NCI-H146 treated with DMSO at 0.1 percent for 48 hours (cell line): ENCODE results near the gene UFD1.

ENCODE experiments used
- DNase-seq: peaks from one replicate; lab custom pipeline; 2025; ENCODE audit not compliant: unreplicated experiment; lab: John Stamatoyannopoulos, UW

Gene UFD1

DNA sequence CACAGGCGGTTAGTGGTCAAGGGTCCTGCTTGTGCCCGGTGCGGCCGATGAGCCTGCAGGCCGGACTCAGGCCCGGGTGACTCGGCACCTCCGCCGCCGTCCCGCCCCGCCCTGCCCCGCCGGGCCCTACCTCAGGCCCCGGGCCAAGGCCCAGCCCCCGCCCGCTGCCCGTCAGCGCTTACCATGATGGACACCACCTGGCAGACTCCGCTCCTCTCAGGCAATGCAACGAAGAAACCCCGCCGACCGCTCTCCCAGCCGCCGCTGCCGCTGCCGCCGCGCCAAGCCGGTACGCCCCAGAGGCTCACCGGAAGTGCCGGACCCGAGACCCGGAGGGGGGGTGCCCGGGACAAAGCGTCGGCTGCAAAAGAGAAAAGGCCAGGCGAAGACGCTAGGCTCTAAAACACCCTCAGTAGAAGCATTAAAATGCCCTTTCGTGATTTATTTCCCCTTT, at the start of gene UFD1:
Gene UFD1, minus strand, starts transcription at position 293 of the 454 bp plus-strand sequence. Its CDS starts 108 bp downstream, at position 185.
- DNase-seq, result peak; percentile 78

DNA sequence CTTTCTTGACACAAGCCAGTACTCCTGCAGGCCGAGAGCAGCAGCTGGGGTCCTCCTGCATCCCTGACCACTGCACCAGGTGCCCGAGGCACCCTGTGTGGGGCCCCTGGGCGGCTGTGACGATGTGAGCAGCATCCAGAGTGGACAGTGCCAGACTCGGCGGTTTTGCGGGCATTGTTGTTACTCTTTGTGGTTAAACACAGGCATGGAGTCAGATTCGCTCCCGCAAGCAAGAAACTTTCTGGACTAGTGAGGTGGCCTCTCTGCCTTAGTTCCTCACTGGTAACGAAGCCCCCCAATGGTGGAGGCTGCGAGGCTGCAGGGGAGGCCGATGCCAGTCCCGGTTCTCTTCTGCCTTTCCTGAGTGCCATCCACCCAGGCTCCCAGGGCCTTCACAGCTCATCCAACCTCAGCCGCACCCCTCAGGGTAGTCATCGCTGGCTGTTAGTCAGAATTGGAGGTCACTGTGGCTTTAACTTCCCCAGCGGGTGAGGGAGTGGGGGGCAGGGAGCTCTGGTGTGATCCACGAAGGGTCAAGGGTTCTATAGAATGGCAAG, 48.9 kb upstream of the UFD1 start:
- DNase-seq, result no peak

DNA sequence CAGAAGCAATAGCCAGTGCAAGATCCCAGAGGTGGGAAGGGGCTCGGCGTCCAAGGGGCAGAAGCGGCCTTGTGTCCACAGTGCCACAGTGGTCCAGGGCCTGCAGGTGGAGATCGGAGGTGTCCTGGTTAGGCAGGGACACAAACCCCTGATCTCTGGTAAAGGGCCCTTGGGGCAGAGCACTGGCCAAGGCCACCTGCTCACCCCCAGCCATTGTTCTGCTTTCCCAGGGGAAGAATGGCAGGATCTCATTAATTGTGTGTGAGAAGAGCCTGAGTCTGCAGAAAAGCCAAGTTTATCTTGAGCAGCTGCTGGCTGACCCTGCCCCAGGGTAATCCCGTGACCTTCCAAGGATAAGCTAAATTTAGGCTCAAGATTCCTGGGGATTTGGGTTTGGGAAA, 48.3 kb upstream of the UFD1 start:
- peak; percentile 26 for DNase-seq

GRCh38 chr22:19526702-19527111, 47.7 kb upstream of the UFD1 start:
- DNase-seq, result no peak

- no peak for DNase-seq
These were observed 47.2 kb upstream of the UFD1 start for GRCh38 chr22:19526076-19526701.

- DNase-seq, result no peak
These were observed 46.7 kb upstream of the UFD1 start for GRCh38 chr22:19525666-19526065.

GRCh38 chr22:19525116-19525660, 46.2 kb upstream of the UFD1 start:
- no peak for DNase-seq

GRCh38 chr22:19524170-19525115, 45.5 kb upstream of the UFD1 start, which contains the start of gene CLDN5:
CLDN5 (minus strand) TSS chr22:19524410; CDS start chr22:19524255, 155 bp downstream.
- no peak for DNase-seq

GRCh38 chr22:19523240-19524169, 44.5 kb upstream of the UFD1 start:
- no peak for DNase-seq

DNA sequence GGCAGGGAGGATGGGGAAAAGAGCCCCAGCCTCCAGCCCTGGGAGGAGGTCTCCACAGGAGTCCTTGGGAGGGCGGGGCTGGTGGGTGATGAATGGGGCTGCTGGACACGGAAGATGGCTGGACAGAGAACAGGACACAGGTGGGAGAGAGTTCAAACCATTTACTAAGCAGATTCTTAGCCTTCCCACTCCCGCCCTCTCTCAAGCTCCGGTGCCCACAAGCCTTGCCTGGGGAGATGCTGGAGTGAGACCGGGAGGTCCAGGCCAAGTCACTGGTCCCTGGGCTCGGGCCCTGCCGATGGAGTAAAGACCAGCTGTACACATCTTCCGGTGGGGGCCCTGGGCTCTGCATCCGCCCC, 43.9 kb upstream of the UFD1 start:
- DNase-seq, result no peak

GRCh38 chr22:19522190-19522880, 43.3 kb upstream of the UFD1 start:
- DNase-seq, result no peak

DNA sequence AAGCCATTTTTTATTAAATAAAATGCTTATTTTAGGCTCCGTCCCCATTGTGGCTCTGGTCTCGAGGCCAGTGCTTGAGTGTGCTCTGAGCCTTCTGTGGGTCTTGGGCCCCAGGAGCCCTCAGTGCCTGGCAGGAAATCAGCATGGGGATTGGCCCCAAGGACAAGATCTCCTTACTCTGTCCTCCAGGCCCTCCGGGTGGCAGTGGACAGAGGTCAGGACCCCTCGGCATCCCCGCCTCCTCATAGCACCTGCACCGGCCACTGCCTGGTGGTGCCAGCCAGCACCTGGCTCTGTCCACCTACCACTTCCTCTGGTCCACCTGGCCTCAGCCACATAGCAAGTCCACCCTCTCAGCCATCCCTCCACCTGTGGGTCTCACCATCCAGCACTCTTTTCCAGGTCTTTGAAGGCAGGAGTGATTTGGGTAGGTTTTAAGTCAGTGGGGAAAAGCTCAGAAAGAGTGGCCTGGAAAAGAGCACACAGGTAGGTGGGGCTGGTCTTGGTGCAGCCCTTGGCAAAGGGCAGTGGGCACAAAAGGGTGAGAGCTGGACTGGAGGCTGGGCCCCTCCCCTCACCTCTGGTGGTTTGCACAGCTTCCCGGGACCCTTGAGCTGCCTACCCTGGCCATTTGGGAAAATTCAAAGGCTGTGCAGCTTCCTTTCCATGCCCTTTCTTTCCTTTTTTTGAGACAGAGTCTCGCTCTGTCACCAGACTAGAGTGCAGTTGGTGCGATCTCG, 41.7 kb upstream of the UFD1 start:
- no peak for DNase-seq

- DNase-seq, result no peak
These were observed 41.0 kb upstream of the UFD1 start for GRCh38 chr22:19520007-19520406.

- DNase-seq, result no peak
These were observed 40.3 kb upstream of the UFD1 start for GRCh38 chr22:19519041-19519926.

DNA sequence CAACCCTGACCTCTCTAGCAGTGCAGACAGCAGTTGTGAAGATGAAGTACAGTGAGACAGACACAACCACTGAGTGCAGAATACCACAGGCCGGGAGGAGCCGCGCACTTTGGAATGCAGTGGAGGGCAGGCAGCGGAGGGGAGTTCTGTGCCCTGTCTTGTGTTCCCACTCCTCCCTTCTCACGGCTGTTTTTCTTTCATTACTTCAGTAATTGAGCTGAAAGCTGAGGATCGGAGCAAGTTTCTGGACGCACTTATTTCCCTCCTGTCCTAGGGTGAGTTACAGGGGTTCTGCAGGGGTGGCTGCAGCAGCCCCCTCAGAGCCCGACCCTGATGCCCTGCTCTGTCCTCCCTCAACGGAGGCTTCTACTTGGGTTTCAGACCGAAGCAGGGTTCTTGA, 39.6 kb upstream of the UFD1 start:
- DNase-seq, result no peak

DNA sequence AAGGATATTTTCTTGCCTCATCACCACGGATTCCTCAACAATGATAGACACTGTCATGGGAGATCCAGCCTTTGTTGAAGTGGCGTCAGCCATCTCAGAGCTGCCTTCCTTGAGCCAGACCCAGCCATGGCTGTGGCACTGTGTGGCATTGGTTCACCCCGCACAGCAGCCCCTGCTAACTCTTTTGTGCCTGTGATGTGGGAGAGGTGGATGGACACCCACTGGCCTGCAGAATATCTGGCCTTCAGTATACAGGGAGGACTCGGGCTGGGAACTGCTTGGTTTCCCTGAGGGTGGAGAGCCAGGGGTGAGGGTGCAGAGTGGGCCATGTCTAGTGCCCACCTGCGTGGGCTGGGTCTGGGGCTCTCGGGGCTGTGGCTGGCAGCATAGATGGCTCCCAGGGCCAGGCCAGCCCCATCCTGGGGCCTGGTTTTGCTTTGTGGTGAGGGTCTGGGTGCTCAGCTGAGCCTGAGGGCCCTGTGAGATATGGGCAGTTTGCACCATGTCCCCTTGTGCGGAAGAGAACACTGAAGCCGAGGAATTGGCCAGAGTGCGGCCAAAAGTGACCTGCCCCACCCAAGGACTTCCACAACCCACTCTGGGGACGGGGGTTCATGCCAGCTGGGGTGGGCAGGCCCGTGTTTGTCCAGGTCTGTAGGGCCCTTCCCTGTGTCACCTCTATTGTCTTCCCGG, 39.1 kb upstream of the UFD1 start:
- no peak for DNase-seq

DNA sequence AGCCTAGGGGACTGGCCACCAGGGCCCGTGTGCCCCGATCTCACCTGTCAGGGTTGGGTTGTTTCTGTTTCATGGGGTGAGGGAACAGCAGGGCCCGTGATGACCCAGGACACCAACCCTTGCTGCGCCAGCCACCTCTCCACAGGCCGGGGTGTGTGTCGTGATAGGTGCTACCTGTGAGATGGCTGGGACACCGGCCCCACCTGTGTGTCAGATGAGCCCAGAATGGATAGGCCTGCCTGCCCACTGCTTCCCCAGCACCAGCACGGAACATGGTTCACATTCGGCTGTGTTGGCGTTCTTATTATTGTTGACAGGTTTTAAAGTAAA, 38.1 kb upstream of the UFD1 start:
- no peak for DNase-seq
